ENCODE data around the gene WDR5. TPM values are rescaled to one million over a fixed set of nuclear protein-coding genes. Genes with fewer than 3 reads are reported as not detected.

Gene WDR5
- total RNA-seq, 1 donor from 2014 or later, result 22.1 TPM

DNA sequence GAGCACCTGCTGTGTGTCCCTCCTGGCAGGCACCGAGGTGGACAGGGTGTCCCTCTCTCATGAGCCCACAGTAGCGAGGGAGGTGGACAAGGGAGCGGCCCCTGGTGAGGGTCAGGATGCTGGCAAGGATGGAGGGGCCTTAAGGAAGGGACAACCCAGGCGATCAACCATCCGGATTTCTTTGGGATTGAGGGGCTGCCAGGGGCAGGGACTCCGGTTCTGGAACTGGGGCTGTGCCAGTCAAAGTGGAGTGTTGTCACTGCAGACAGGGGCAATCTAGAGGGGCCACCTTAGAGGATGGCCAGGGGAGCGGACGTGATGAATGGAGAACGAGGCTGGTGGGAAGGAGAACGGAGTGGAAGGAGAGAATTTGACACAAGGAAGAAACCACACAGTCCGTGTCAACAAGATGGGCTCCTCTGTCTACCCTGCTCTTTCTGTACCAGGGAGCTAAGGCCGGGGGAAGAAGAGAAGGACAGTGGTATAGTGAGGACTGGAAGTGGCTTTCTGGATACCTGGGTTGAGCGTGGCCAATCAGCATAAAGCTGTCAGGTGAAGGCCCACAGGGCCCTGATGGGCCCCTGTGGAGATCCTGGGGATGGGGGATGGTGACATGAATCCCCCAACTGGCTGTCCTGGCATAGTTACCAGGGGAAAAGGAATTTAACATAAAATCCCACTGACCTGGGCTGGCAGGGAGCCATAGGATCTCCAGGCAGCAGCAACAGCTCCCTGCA, 4.2 kb upstream of the WDR5 start:
- no peak for DNase-seq (ENCODE audit: low spot score)

DNA sequence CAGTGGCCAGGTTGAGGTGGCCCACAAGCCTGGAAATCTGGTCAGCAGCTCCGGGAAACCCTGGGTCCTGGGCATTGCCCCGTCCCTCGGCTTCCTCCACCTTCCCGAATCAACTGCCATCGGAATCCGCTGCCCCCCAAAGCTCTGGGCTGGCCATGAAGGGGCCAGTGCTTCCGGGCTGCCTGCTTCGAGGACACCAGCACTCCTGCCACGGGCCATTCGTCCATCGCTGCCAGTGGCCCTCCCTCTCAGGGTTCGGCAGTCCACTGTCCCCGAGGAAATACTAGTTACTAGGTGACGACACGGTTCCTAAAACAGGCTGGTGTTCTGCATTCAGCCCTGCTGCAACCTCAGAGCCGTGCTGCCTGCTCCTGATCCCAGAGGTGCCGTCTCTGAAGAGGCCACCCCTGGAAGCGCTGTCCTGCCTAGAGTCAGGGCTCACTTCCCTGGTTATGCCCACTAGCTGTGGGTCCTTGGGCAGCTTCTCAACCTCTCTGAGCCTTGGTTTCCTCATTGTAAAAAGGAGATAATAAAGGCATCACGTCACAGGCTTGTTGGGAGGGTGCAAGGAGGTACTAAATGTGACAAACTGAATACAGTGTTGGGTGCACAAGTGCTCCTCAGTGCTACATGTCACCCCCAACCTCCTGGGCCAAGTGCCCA, 3.5 kb upstream of the WDR5 start:
- DNase-seq (ENCODE audit: low spot score), result no peak

DNA sequence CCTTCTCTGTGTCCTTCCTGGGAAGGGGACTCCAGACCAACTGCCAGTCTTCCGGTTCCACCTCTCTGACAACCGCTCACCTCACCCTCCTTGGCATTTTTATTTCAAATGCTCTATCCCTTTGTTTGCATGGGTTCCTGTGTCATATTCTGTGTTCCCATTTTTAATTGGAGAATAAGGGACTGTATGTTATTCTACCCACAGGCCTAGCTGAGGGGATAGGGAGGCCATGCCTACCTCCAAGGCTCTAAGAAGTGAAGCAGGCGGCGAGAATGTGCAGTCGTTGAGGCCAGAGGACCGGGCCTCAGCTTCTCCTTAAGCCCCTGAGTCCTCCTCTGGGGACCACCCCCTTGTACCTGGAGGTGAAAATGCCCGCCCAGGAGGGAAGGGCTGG, 936 bp upstream of the WDR5 start:
- DNase-seq (ENCODE audit: low spot score), result no peak

DNA sequence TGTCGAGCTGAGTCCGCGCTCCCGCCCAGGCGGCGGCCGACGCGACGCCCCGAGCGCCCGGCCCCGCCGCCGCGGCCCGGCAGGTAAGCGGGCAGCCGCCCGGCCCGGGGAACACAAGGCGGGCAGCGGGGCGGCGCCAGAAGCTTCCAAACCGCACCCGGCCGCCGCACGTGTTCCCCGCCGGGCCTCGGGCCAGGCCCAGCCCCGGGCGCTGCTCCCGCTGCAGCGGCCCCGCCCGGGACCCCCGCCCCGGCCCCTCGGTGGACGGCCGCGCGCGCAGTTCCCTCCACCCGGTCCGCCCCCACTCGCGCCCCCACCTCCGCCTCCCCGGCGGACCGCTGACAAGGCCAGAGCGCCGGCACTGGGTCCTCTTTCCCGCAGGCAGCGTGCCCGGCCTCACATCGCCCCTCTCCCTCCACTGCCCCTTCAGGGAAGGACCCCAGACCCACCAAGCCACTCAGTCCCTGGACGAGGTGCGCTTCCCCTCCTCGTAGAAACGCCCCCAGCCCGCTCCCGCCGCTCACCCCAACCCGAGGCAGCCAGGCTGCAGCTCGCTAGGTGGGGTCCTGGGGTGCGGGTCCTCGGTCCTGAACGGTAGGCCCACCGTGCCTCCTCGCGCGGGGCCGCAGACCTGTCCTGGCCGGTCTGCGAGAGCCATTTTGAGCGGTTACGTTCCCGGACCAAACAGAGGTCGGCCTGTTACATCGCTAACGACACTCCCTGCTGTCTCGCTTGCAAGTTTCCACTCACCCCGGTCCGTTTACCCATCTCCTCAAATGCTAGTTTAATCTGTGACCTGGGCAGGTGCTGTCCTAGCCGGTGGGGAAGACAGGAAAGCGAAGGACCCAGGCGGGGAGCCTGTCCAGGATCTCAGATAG, 475 bp downstream of the WDR5 start:
- no peak for DNase-seq (ENCODE audit: low spot score)

DNA sequence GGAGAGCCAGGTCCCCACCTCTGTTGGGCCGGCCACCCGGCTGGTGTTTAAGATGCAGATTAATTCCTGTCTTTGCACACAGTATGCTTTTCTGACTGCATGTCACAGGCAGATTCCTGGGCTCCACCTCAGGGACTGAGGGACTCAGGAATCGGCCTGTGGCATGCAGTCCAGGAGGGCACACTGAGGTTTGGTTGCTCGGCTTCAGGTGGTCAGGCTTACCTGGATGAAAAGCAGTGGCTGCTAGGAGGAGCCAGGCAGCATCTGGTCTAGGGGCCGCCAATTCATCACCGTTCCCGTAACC, 1.1 kb downstream of the WDR5 start:
- DNase-seq (ENCODE audit: low spot score), result no peak

DNA sequence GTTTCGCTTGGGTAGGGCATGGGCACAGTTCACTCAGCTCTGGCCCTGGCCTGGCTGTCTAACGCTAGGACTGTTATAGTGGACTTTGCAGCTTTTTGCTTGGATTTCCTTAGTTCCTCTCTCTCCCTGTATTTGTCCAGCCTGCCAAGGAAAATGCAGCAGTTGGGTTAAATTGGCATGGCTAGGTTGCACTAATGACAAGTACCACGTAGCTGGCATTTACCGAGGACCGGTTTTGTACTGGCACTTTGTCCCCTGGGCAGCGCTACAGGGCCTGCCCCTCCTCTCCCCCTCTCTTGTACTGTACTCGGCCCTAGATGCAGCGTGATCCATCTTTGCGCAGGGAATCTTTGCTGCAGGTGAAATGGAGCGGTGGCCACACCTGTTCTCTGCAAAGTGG, 2.4 kb downstream of the WDR5 start:
- DNase-seq (ENCODE audit: low spot score), result no peak

DNA sequence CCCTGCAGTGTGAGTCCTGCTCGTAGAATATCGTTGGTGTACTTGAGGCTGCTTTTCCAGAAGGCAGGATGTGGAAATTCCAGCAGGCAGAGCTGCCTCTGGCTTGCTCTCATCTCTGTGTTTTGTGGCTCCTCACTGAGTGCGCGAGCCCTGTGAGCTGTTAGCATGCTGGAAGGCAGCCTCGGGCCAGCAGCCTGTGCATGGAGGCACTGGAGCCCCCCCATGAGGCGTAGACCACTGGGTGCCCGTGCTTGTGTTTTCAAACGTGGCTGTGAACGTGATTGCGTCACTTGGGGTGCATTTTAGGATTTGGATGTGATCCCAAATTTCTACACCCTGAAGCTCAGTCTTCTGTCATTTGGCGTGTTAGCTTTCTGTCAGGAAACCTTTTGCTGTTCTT, 3.2 kb downstream of the WDR5 start:
- peak; percentile 29 for DNase-seq (ENCODE audit: low spot score)

DNA sequence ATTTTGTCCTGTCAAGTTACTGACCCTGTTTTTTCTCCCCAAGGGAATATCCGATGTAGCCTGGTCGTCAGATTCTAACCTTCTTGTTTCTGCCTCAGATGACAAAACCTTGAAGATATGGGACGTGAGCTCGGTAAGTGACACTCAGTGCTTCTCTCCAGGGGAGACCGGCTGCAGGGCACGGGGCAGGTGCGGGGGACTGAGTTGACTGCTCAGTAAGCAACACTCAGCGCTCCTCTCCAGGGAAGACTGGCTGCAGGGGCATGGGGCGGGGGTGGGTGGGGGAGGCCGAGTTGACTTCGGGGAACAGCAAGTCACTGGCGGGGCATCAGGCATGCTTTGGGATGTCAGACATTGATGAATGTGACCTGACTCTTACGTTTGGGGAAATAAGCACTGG, 6.0 kb downstream of the WDR5 start:
- no peak for DNase-seq (ENCODE audit: low spot score)

DNA sequence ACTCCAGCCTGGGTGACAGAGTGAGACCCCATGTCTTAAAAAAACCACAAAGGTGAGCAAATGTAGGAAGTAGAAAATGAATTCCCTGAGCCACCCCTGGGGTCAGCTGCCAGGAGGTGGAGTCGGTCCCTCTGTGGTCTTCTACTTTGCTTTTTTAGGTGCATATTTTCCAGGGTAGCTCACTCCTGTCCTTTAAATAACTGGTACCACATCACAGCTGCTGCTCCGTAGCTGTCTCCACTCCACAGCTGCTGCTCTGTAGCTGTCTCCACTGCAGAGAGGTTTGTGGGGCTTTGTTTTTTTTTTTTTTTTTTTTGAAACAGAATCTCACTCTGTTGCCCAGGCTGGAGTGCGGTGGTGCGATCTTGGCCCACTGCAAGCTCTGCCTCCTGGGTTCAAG, 8.9 kb downstream of the WDR5 start:
- DNase-seq (ENCODE audit: low spot score), result no peak

DNA sequence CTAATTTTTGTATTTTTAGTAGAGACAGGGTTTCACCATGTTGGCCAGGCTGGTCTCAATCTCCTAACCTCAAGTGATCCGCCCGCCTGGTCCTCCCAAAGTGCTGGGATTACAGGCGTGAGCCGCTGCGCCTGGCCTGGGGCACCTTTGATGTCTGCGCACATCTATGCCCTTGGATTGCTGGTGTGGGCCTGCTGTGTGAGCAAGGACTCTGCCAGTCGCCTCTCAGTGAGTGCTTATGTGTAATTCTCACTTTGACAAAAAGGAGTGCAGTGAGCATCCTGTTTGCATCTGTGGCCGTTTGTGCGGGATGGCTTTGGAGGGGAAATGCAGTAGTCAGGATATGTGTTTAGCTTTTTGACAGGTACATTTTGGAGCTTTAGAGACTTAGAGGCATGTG, 9.4 kb downstream of the WDR5 start:
- no peak for DNase-seq (ENCODE audit: low spot score)

DNA sequence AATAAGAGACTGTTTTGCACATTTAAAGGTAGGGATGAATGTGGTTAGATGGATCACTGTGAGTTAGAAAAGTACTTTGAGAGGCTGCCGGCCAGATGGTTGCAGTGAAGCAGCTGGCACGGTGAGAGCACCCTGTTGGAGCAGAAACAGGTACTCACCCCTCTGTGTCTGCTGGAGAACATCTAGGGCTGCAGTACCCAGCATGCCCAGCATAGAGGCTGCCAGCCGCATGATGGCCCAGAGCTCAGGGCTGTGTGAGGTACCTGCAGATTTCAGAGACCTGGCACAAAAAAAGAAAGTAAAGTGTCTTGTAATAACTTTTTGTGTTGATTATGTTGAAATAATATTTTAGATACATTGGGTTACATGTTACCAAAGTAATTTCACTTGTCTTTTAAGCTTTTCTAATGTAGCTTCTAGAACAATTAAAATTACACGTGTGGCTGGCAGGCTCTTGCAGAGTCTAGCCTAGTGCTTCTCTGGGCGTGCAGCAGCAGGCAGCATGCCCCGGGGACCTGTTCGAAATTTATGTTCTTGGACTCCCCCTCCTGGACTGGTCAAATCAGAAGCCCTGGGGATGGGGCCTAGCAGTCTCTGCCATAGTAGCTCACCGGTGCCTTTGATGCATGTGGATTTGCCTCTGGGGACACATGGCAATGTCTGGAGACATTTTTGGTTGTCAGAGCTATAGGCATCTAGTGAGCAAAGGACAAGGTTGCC, 11.1 kb downstream of the WDR5 start:
- DNase-seq (ENCODE audit: low spot score), result peak; percentile 40

DNA sequence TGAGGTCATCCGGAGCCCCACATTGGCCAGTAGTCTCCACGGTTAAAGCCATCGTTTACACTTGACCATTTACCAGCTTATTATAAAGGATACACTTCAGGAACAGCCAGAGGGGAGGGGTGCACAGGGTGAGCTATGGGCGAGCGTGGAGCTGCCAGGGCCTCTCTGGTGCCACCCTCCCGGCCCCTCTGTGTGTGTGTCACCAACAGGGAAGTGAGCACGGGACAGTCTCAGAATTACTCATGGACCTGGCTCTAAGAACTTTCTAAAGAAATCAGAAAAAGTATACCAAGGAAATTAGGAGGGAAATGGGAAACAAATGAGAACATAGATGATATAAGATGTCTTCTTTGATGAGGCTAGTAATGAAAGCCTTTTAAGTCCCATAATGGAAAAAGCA, 13.5 kb downstream of the WDR5 start:
- DNase-seq (ENCODE audit: low spot score), result no peak

DNA sequence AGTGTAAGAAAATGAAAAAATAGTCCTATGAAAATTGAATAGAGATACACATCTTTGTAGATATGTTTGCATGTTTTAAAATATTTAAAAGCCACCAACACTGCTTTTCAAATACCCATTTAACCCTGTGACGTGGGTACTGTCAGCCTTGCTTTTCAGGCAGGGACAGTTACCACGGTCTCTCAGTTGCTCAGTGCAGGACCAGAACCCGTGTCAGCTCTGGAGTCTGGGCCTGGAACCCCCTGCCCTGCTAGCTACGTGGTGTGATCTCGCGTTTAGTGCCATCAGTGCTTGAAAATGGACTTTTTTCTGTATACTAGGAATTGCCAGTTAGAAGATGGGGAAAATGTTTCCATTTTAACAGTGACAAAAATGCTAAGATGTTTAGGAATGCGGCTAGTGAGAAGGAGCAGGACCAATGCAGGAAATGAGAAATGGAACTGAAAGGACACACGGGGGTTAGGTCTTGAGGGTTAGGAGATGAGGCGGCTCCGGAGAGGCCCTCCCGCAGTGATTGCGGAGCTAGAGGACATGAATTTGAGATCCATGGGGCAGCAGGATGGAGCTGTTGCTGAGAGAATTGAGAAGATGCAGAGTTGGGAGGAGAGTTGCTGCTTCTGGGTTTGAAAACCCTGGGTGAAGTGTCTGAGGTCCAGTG, 14.8 kb downstream of the WDR5 start:
- DNase-seq (ENCODE audit: low spot score), result no peak

DNA sequence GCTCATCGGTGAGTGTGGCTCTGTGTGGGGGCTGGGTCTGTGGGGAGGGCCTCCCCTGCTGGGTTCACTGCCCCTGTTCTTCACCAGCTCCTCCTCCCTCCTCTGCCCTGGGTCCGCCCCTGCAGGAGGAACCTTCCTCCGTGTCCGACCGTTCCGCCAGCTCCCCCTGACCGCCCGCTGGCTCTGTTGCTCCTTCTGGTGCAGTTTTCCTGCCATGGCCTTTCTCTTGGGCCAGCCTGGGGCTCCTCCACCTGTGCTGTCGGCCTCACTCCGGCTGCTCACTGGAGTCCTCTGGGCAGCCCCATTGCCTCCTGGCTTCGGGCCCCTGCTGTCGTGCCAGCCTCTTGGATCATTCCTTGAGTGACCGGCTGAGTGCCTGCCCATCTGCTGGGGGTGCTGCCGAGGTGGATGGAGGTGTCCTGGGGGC, 16.2 kb downstream of the WDR5 start:
- DNase-seq (ENCODE audit: low spot score), result no peak

DNA sequence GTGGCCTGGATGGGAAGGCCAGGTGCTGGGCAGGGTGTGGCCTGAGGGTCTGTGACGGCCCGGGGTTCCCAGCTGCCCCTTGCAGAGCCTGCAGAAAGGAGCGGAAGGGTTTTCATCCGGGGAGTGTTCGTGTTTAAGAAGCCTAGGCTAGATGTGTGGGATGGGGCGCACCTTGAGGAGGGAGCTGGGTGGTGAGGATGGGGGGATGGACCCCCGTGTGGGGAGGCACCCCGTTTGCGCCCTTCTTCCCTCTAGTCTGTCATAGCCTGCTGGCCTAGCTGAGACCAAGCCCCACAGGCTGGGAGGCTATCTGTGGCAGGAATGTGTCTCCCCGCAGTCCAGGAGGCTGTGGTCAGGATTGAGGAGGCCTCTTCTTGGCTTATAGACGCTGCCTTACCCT, 16.6 kb downstream of the WDR5 start:
- no peak for DNase-seq (ENCODE audit: low spot score)

DNA sequence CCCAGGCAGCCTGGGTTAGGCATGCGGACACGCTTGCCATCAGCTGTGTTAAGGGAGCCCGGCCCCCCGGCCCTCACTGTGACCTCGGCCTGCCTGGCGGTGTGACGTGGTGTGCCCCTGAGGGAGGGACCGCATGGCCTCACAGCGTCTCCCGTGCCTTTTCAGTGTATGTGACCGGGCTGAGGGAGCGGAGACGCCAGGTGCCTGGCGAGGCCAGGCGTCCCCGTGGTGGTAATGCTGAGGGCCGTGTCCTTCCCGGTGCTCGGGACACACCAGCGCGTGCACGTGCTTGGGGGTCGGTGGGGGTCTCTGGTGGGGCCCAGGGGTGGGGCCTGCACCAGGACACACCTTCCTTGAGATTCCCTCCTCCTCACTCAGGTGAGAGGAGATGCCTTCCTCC, 17.6 kb downstream of the WDR5 start:
- no peak for DNase-seq (ENCODE audit: low spot score)

DNA sequence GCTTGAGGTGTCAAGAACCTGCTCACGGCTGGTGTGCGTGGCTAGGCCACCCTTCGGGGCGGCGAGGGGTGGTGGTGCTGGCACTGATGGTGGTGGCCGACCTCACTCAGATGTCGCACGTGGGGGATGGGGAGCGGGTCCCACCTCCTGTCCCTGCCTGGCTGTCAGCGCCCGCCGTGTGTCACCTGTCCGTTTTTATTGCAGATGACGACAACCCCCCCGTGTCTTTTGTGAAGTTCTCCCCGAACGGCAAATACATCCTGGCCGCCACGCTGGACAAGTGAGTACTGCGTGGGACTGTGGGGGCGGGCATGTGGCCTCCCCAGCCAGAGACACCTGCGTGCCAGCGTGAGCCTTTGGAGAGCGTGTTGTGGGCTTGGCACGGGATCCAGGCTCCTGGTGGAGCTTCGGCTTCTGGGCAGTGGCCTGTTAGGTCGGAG, 18.4 kb downstream of the WDR5 start:
- no peak for DNase-seq (ENCODE audit: low spot score)

DNA sequence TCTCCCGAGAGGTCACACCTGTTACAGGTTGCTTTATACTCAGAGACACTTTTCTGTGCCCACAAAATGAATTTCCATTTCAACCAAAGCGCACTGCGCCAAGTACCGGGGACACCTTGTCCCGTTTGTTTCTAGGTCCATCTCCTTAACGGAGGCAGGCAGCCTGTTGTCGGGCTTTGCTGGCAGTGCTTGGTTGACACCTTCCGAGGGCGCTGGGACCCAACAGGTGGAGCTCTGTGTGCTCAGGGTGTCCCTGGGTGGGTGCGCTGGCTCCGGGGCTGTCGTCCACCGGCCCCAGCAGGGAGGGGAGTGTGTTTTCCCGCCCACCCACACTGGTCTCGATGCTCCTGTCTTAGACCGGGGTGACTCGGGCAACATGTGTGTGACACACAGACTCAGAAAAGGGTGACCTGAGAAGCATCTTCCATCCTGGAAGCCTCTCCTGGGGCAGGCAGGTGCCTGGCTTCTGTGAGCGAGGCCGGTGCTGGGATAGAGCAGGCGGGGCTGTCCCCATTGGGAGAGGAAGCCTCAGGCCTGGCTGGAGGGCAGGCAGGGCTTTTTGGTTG, 20.0 kb downstream of the WDR5 start:
- no peak for DNase-seq (ENCODE audit: low spot score)

DNA sequence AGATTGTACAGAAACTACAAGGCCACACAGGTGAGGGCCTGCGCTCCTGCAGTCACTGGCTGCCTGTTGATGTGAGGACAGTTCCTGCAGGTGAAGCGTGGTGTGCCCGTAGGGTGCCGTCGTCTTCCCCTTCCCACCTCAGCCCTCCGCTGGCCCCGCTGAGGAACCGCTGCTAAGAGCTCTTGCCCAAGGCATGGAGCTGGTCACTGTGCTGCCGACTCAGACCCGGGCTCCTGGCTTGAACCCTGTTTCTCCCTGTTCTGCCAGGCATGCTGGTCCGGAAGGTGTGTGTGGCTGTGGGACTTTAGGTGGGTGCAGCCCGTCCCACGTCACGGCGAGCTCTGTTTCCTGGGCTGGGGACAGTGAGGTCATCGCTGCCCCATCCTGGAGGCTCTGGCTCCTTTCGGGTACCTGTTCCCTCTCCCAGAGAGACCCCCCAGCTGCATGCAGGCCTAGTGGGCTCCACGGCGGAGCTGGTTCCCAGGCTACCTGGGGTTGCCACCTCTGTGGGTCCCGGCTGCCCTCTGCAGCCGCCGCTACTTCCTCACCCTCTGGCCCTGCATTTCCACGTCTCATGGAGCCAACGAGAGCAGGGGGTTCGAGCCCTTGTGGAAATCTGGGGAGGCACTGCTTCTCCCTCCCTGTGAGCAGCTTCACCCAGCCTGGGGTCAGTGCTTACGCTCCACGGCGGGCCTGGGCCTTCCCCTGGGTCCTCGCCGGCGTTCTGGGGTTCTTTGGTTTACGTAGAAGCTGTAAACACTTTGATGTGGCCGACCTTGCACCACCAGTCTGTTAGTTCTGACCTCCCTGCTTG, 20.9 kb downstream of the WDR5 start:
- DNase-seq (ENCODE audit: low spot score), result no peak

DNA sequence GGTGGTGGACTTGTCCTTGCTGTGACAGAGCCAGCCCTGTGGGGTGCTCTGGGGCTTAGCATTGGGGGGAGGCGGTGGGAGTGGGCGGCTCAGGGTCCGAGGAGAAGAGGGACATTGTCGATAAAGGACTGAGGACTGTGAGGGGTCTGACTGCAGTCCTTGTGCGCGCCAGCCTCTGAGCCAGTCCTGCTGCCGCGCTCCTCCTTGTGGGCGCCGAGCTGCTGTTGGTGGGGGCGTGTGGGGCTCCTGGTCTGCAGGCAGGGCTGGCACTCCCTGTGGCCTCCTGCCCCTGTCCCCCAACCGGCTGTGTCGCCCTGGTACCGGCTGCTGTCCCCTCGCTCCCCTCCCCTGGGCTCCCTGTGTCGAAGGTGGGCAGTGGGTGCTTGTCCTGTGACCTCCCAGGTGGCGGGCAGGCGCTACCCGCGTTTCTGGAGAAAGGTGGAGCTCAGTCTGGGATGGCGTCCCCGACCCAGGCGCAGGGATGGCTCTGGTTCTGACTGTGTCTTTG, 21.6 kb downstream of the WDR5 start:
- DNase-seq (ENCODE audit: low spot score), result no peak

All from umbilical cord (tissue), 2 donors.